Measurements from ENCODE around the gene KRT86. TPM values are rescaled to one million over a fixed set of nuclear protein-coding genes. Genes with fewer than 3 reads are reported as not detected.
A peak's percentile ranks its signal among the peaks of the same experiment; 100 is the strongest.

The KRT86 gene
- total and polyA plus RNA-seq, 2 of the 8 experiments (the other 6 are each of a cell fraction or from before 2014, with no cell fraction given), result 0.12 TPM; not detected in 1

DNA sequence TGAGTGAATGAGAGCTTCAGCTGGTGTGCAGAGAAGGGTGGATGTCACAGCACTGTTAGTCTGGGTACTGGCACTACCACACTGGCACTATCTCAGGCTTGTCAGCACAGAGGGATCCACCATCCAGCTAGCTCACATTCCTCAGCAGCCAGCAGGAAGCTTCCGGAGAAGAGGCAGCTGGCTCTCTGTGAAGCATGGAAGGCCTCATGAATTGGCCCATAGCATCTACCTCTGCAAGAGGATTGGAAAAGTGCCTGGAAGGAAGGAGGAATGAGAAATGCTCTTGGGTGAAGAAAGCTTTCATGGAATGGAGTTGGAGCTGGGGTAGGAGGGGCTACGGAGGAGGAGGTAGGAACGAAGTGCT is 36.8 kb downstream of the KRT86 start:
- H3K27me3 ChIP-seq (replicated peaks in 1 of 4; ENCODE audit: control insufficient read depth in 3 of 4, extremely low read depth in 1 of 4, insufficient read depth in 3 of 4, low read length in 3 of 4), result peaks cover 21 to 46% (median 35%) of the 10 kb centered on the region in 4 experiments

More for the DNA sequence above, 36.8 kb downstream of the KRT86 start:
- Histone ChIP-seq H4K91ac (replicated peaks; ENCODE audit: insufficient read length, low read length) (no peak overlapping the region), H4K5ac (ENCODE audit: insufficient read length, low read depth, low read length) (no peak overlapping the region), H2AK5ac (ENCODE audit: low read depth, low read length) (no peak overlapping the region), H3K4ac (replicated peaks; ENCODE audit: insufficient read length, low read depth, low read length) (no peak overlapping the region), H4K20me1 (replicated peaks in 1 of 2; ENCODE audit: control insufficient read depth in 1 of 2, insufficient read depth in 2 of 2, low read length in 2 of 2) (no peaks in the 10 kb centered on the region), H3K27ac (ENCODE audit: low read depth, low read length) (no peak overlapping the region), H3K56ac (replicated peaks; ENCODE audit: insufficient read length, low read depth, low read length) (no peak overlapping the region), H3K4me1 (replicated peaks in 1 of 4; ENCODE audit: control insufficient read depth in 3 of 4, insufficient read depth in 4 of 4, low read length in 3 of 4) (peaks cover 0 to 2% (median 0%) of the 10 kb centered on the region in 4 experiments; a peak in 1 of 7 replicates), H3K4me3 (ENCODE audit: extremely low read depth in 1 of 4, insufficient read depth in 2 of 4, low read depth in 3 of 4, low read length in 4 of 4) (no peak overlapping the region), H4K8ac (ENCODE audit: extremely low read depth, insufficient read depth, low read length) (no peak overlapping the region), H3K14ac (ENCODE audit: insufficient read length) (no peak overlapping the region), H2BK15ac (ENCODE audit: low read length) (0 out of 2 replicates have a peak overlapping the region, but pooled peaks have one; percentile 12), H3K79me1 (ENCODE audit: low read depth, low read length) (no peaks in the 10 kb centered on the region), H2BK20ac (ENCODE audit: low read length) (no peak overlapping the region), H3K9me3 (ENCODE audit: insufficient read depth in 2 of 2, low read depth in 1 of 2, low read length in 1 of 2) (no peaks in the 10 kb centered on the region; a peak in 1 of 4 replicates), H3K4me2 (ENCODE audit: insufficient read depth in 1 of 2, low read depth in 2 of 2, low read length in 2 of 2) (no peak overlapping the region), H3K36me3 (ENCODE audit: control insufficient read depth in 2 of 4, insufficient read depth in 4 of 4, low read length in 3 of 4) (no peaks in the 10 kb centered on the region), H3K23ac (ENCODE audit: insufficient read length) (no peak overlapping the region), H3K9ac (replicated peaks in 1 of 4; ENCODE audit: extremely low read depth in 1 of 4, low read depth in 3 of 4, low read length in 3 of 4) (no peak overlapping the region), H2AFZ (ENCODE audit: low read length) (no peak overlapping the region), H3K18ac (ENCODE audit: extremely low read depth, low read length) (no peak overlapping the region), H2BK5ac (ENCODE audit: low read depth, low read length) (no peak overlapping the region), H3K79me2 (ENCODE audit: control insufficient read depth in 1 of 2, insufficient read depth in 2 of 2, low read length in 2 of 2) (no peaks in the 10 kb centered on the region), H2BK12ac (ENCODE audit: low read depth, low read length) (no peak overlapping the region), H3K23me2 (ENCODE audit: low read depth, low read length) (peaks cover 11% of the 10 kb centered on the region; the same call in 1 of the 2 replicates), H2BK120ac (replicated peaks; ENCODE audit: low read depth, low read length) (no peak overlapping the region)
- ChIA-PET CTCF (ENCODE audit: partially characterized antibody) (interaction anchor here (0.9 to 13.1 kb wide), 26 partner anchors 13 to 569 kb away, joined by 3 to 353 read pairs (median 6); partner anchors contain the start of genes KRT7, KRT83, KRT84 and KRT86), POLR2A (ENCODE audit: partially characterized antibody) (interaction anchor here (0.8 kb wide), 1 partner anchor 91 kb away, joined by 3 read pairs; no protein-coding TSS in a partner anchor)
- WGBS, 2 experiments (ENCODE audit: extremely low coverage in 1 of 2, insufficient coverage in 1 of 2, insufficient read length in 1 of 2, insufficient replicate concordance in 2 of 2, low coverage in 1 of 2, low lambda C conversion rate in 2 of 2, missing lambda C conversion rate in 1 of 2), result 94% methylated on average over 3 of the region's 3 CpGs; no CpG with 5 or more reads in 1 of the 2 experiments
- TF ChIP-seq, protein P1, sequence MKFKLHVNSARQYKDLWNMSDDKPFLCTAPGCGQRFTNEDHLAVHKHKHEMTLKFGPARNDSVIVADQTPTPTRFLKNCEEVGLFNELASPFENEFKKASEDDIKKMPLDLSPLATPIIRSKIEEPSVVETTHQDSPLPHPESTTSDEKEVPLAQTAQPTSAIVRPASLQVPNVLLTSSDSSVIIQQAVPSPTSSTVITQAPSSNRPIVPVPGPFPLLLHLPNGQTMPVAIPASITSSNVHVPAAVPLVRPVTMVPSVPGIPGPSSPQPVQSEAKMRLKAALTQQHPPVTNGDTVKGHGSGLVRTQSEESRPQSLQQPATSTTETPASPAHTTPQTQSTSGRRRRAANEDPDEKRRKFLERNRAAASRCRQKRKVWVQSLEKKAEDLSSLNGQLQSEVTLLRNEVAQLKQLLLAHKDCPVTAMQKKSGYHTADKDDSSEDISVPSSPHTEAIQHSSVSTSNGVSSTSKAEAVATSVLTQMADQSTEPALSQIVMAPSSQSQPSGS (IDR thresholded peaks at IDR 0.05; ENCODE audit: low read length), result no peak
- TF ChIP-seq BACH1 (IDR thresholded peaks at IDR 0.05; ENCODE audit: low read length), result no peak
- TF ChIP-seq EGR1 (IDR thresholded peaks at IDR 0.05; ENCODE audit: borderline replicate concordance, low read depth, low read length), result no peak
- TF ChIP-seq SIX5 (IDR thresholded peaks at IDR 0.05; ENCODE audit: low read depth, low read length), result no peak
- TF ChIP-seq SIN3A (conservative IDR thresholded peaks at IDR 0.05 in 1 of 2, IDR thresholded peaks at IDR 0.05 in 1 of 2; ENCODE audit: low read depth in 1 of 2, low read length in 2 of 2), result no peak
- TF ChIP-seq BRCA1 (IDR thresholded peaks at IDR 0.05; ENCODE audit: low read depth, low read length), result no peak
- TF ChIP-seq POU5F1 (IDR thresholded peaks at IDR 0.05; ENCODE audit: low read depth, low read length), result no peak
- no peak for TF ChIP-seq TAF1 (IDR thresholded peaks at IDR 0.05; ENCODE audit: low read depth, low read length)
- no peak for DNase-seq (ENCODE audit: low read depth in 1 of 2, low spot score in 2 of 2)
- FAIRE-seq, result no peak
